Naive thymus-derived CD4-positive, alpha-beta T cell (primary cell): ENCODE measurements around the gene SF3B2. TPM values are rescaled to one million over a fixed set of nuclear protein-coding genes. Genes with fewer than 3 reads are reported as not detected.

Experiments used
- ATAC-seq: fragments of 150-1000 bp; cut with Tn5 transposase; 2 replicates; pipeline ENCODE4 v1.10.0; 2021; ENCODE audit warnings: mild to moderate bottlenecking, moderate library complexity
- CTCF ChIA-PET: fragments of 350-600 bp; sonication (Branson Sonifier 250); formaldehyde crosslinking; loops from one replicate; lab custom pipeline; 2021; ENCODE audit warnings: antibody characterized with exemption; lab: Charles Lee
- POLR2A ChIA-PET: fragments of 350-600 bp; sonication (Branson Sonifier 250); formaldehyde crosslinking; loops from one replicate; lab custom pipeline; 2021; ENCODE audit warnings: antibody characterized with exemption, inconsistent platforms; lab: Charles Lee
- DNase-seq, 9 donors: peaks; one replicate each; pipeline versions ENCODE4 v3.0.0 to v3.0.0-alpha.2; 2020 to 2022; ENCODE audit warnings: mixed read lengths in 1 of 9
- H3K27ac ChIP-seq: one replicate; pipeline ENCODE4 v1.7.0; 2013; ENCODE audit warnings: mild to moderate bottlenecking, low read depth, low read length, moderate library complexity
- H3K27me3 ChIP-seq, 2 donors: one replicate each; pipeline ENCODE4 v1.7.0; 2013; ENCODE audit warnings: low read length in 2 of 2, mild to moderate bottlenecking in 2 of 2, moderate library complexity in 2 of 2; ENCODE audit not compliant: control insufficient read depth in 2 of 2, insufficient read depth in 2 of 2
- H3K36me3 ChIP-seq, 3 experiments: 1 replicate in 2 of 3; 2 replicates in 1 of 3; pipeline ENCODE4 v1.7.0; 2013; ENCODE audit warnings: low read length in 3 of 3, mild to moderate bottlenecking in 3 of 3, moderate library complexity in 1 of 3; ENCODE audit not compliant: insufficient read depth in 3 of 3, control insufficient read depth in 2 of 3
- H3K4me1 ChIP-seq, 2 donors: one replicate each; pipeline ENCODE4 v1.7.0; 2013; ENCODE audit warnings: low read length in 2 of 2, mild to moderate bottlenecking in 2 of 2, moderate library complexity in 1 of 2; ENCODE audit not compliant: control insufficient read depth in 2 of 2, insufficient read depth in 2 of 2
- H3K4me3 ChIP-seq: 2 replicates; pipeline ENCODE4 v1.7.0; 2013; ENCODE audit warnings: mild to moderate bottlenecking, low read length
- H3K9me3 ChIP-seq, 3 experiments: 1 replicate in 2 of 3; 2 replicates in 1 of 3; pipeline ENCODE4 v1.7.0; 2013; ENCODE audit warnings: low read length in 3 of 3; ENCODE audit not compliant: control insufficient read depth in 2 of 3
- H3K27ac Mint-ChIP-seq, 9 donors: one replicate each; pipeline ENCODE4 v1.8.0; 2020 to 2022; ENCODE audit warnings: mixed read lengths in 9 of 9, mild to moderate bottlenecking in 8 of 9, moderate library complexity in 5 of 9, inconsistent platforms in 2 of 9
- H3K27me3 Mint-ChIP-seq, 5 donors: one replicate each; pipeline ENCODE4 v1.8.0; 2021 to 2022; ENCODE audit warnings: mixed read lengths in 5 of 5, mild to moderate bottlenecking in 1 of 5
- H3K36me3 Mint-ChIP-seq, 5 donors: one replicate each; pipeline ENCODE4 v1.8.0; 2020 to 2022; ENCODE audit warnings: mixed read lengths in 5 of 5, mild to moderate bottlenecking in 3 of 5, inconsistent platforms in 1 of 5
- H3K4me1 Mint-ChIP-seq, 7 donors: one replicate each; pipeline ENCODE4 v1.8.0; 2020 to 2022; ENCODE audit warnings: mixed read lengths in 7 of 7, mild to moderate bottlenecking in 3 of 7, inconsistent platforms in 1 of 7
- H3K4me3 Mint-ChIP-seq, 10 donors: one replicate each; pipeline ENCODE4 v1.8.0; 2020 to 2022; ENCODE audit warnings: mild to moderate bottlenecking in 10 of 10, mixed read lengths in 10 of 10, moderate library complexity in 6 of 10, inconsistent platforms in 2 of 10
- H3K9me3 Mint-ChIP-seq, 11 donors: one replicate each; pipeline ENCODE4 v1.8.0; 2020 to 2022; ENCODE audit warnings: mixed read lengths in 11 of 11, mild to moderate bottlenecking in 4 of 11, inconsistent platforms in 1 of 11, moderate library complexity in 1 of 11
- intact Hi-C, 2 donors: fragments of 100-400 bp; cut with micrococcal nuclease; formaldehyde crosslinking; loops; one replicate each; pipeline ENCODE4 v1.15.1; 2023
- polyA plus RNA-seq, 2 donors: library from polyadenylated mRNA; unstranded; fragments of 300-500 nt; fragmentation: Illumina TruSeq; gene quantifications; one replicate each; pipeline ENCODE4 v1.2.3, GENCODE V29; 2021
- total RNA-seq, 6 experiments: library from RNA in 5 of 6; stranded (reverse) in 5 of 6; gene quantifications; 1 replicate in 5 of 6; 2 replicates in 1 of 6; pipeline ENCODE4 v1.2.3 and lab custom pipeline; 2021 to 2026

Gene SF3B2
- total RNA-seq (100 to 1,000 TPM; 163 to 248 (median 206) TPM), polyA plus RNA-seq (100 to 1,000 TPM in 1 of 2 donors, 10 to 100 TPM in 1; 81.8 to 140 TPM), total RNA-seq (lab: John Stamatoyannopoulos, UW) (281 reads per million, percentile 96 among the genes with 10 or more reads in this experiment)

GRCh38 chr11:66051766-66052663, at the start of gene SF3B2:
TSS of gene SF3B2 (plus strand) at chr11:66052364. CDS start at chr11:66052385, 21 bp downstream.
- Mint-ChIP-seq H3K27ac (peak within 1 kb of the TSS; percentile 95 to 99 (median 98)), H3K27me3 (peaks cover 0 to 9% (median 0%) of the 10 kb centered on the region in 5 donors), H3K4me1 (peaks cover 17 to 44% (median 38%) of the 10 kb centered on the region in 7 donors), H3K4me3 (peak within 1 kb of the TSS; percentile 95 to 100 (median 98)), H3K36me3 (peaks cover under 1 to 28% (median 11%) of the 10 kb centered on the region in 5 donors), H3K9me3 (peaks cover 0 to 2% (median 0%) of the 10 kb centered on the region in 11 donors)
- Histone ChIP-seq H3K36me3 (peaks cover 12 to 39% (median 21%) of the 10 kb centered on the region in 3 experiments), H3K9me3 (no peaks in the 10 kb centered on the region), H3K27me3 (no peaks in the 10 kb centered on the region), H3K27ac (peak within 1 kb of the TSS; percentile 93), H3K4me1 (peaks cover 14 to 18% of the 10 kb centered on the region in 2 donors), H3K4me3 (peak within 1 kb of the TSS; percentile 88)
- CTCF ChIA-PET = interaction anchor here (0.5 to 5.7 kb wide), 8 partner anchors 8 to 192 kb away, joined by 3 to 36 read pairs (median 4); partner anchors contain the start of gene MUS81
- ATAC-seq (peak; percentile 99), DNase-seq (peak; percentile 81 to 94 (median 93))
- intact Hi-C loops = loop anchor here (1.0 to 10.0 kb wide), 11 partner anchors 49 to 482 kb away; partner anchors contain the start of genes BANF1 (in 2 of the 2), CFL1 (in 2 of the 2), EIF1AD (in 2 of the 2) and FIBP (in 1 of the 2)
- POLR2A ChIA-PET = interaction anchor here (0.6 to 3.8 kb wide), 21 partner anchors 11 to 917 kb away, joined by 3 to 37 read pairs (median 5); partner anchors contain the start of genes BANF1, CCDC85B, CFL1 and EIF1AD

- no peaks in the 10 kb centered on the region for H3K9me3 Mint-ChIP-seq
- Histone ChIP-seq H3K36me3 (peaks cover 5 to 66% (median 23%) of the 10 kb centered on the region in 3 experiments), H3K27ac (peak overlapping the region; percentile 92), H3K27me3 (no peaks in the 10 kb centered on the region), H3K4me3 (peak overlapping the region; percentile 100), H3K9me3 (no peaks in the 10 kb centered on the region), H3K4me1 (peaks cover 8 to 14% of the 10 kb centered on the region in 2 donors)
- H3K27me3 Mint-ChIP-seq = no peaks in the 10 kb centered on the region
- ChIA-PET POLR2A (interaction anchor here (0.7 to 1.6 kb wide), 23 partner anchors 8 to 431 kb away, joined by 3 to 54 read pairs (median 4); partner anchors contain the start of genes CCDC85B, FAM89B, FIBP and MUS81), CTCF (interaction anchor here (0.8 to 1.2 kb wide), 5 partner anchors 9 to 114 kb away, joined by 3 to 4 read pairs (median 4); partner anchors contain the start of genes CST6 and FIBP)
- ATAC-seq (peak; percentile 82), DNase-seq (peak in 1 of 9 donors; percentile 82)
- H3K4me1 Mint-ChIP-seq = peaks cover 21 to 54% (median 48%) of the 10 kb centered on the region in 7 donors
- H3K4me3 Mint-ChIP-seq = peak overlapping the region; percentile 97 to 100 (median 99)
- peaks cover 11 to 38% (median 14%) of the 10 kb centered on the region in 5 donors for H3K36me3 Mint-ChIP-seq
- intact Hi-C loops = loop anchor here (1.0 to 2.0 kb wide), 18 partner anchors 13 to 387 kb away; partner anchors contain the start of genes C11orf68 (in 2 of the 2), CFL1 (in 2 of the 2), DRAP1 (in 2 of the 2) and KAT5 (in 2 of the 2)
- H3K27ac Mint-ChIP-seq = peak overlapping the region; percentile 74 to 100 (median 98)
Measured at GRCh38 chr11:66002648-66003225, 49.4 kb upstream of the SF3B2 start.

- POLR2A ChIA-PET = interaction anchor here (0.7 to 1.6 kb wide), 11 partner anchors 49 to 388 kb away, joined by 3 to 54 read pairs (median 4); partner anchors contain the start of genes CCDC85B, MUS81, PCNX3 and SF3B2
- Histone ChIP-seq H3K9me3 (no peaks in the 10 kb centered on the region), H3K36me3 (peaks cover 2 to 61% (median 22%) of the 10 kb centered on the region in 3 experiments), H3K4me1 (peaks cover 8 to 14% of the 10 kb centered on the region in 2 donors), H3K27me3 (no peaks in the 10 kb centered on the region), H3K4me3 (peak overlapping the region; percentile 100), H3K27ac (peak overlapping the region; percentile 92)
- peak overlapping the region; percentile 83 to 100 (median 99) for H3K4me3 Mint-ChIP-seq
- H3K9me3 Mint-ChIP-seq = no peaks in the 10 kb centered on the region
- no peak for ATAC-seq
- H3K27me3 Mint-ChIP-seq = no peaks in the 10 kb centered on the region
- peaks cover 21 to 52% (median 45%) of the 10 kb centered on the region in 7 donors for H3K4me1 Mint-ChIP-seq
- no peak for DNase-seq
- CTCF ChIA-PET = interaction anchor here (1.1 kb wide), 1 partner anchor 65 kb away, joined by 3 read pairs; no protein-coding TSS in a partner anchor
- peaks cover 6 to 35% (median 10%) of the 10 kb centered on the region in 5 donors for H3K36me3 Mint-ChIP-seq
- intact Hi-C loops = loop anchor here (2.0 kb wide), 2 partner anchors 42 to 66 kb away; no protein-coding TSS in a partner anchor
- peak overlapping the region; percentile 80 to 100 (median 92) for H3K27ac Mint-ChIP-seq
Measured at GRCh38 chr11:66003291-66003690, 48.9 kb upstream of the SF3B2 start.

GRCh38 chr11:66004186-66004585, 48.0 kb upstream of the SF3B2 start:
- Mint-ChIP-seq H3K4me1 (peaks cover 21 to 51% (median 36%) of the 10 kb centered on the region in 7 donors), H3K9me3 (no peaks in the 10 kb centered on the region), H3K36me3 (peaks cover 3 to 26% (median 7%) of the 10 kb centered on the region in 5 donors), H3K27me3 (peaks cover 0 to 4% (median 0%) of the 10 kb centered on the region in 5 donors), H3K27ac (peak overlapping the region in 6 of 9 donors; percentile 46 to 96 (median 60)), H3K4me3 (peak overlapping the region in 8 of 10 donors; percentile 25 to 100 (median 64))
- no peak for ATAC-seq
- no peak overlapping the region for H3K4me3 ChIP-seq
- peaks cover 8 to 14% of the 10 kb centered on the region in 2 donors for H3K4me1 ChIP-seq
- H3K9me3 ChIP-seq = no peaks in the 10 kb centered on the region
- no peak overlapping the region for H3K27ac ChIP-seq
- intact Hi-C loops = no loop called here
- H3K36me3 ChIP-seq = peaks cover 0 to 52% (median 13%) of the 10 kb centered on the region in 3 experiments
- ChIA-PET CTCF (interaction anchor here (0.7 kb wide), 1 partner anchor 17 kb away, joined by 3 read pairs; no protein-coding TSS in a partner anchor), POLR2A (interaction anchor here (0.6 to 0.9 kb wide), 2 partner anchors 18 to 275 kb away, joined by 4 to 8 read pairs; no protein-coding TSS in a partner anchor)
- no peak for DNase-seq
- H3K27me3 ChIP-seq = no peaks in the 10 kb centered on the region

- ChIA-PET CTCF (no interaction called here), POLR2A (no interaction called here)
- Histone ChIP-seq H3K9me3 (no peaks in the 10 kb centered on the region), H3K4me3 (no peak overlapping the region), H3K36me3 (peaks cover 0 to 39% (median 0%) of the 10 kb centered on the region in 3 experiments), H3K27me3 (no peaks in the 10 kb centered on the region), H3K27ac (no peak overlapping the region), H3K4me1 (peaks cover 3 to 8% of the 10 kb centered on the region in 2 donors)
- Mint-ChIP-seq H3K9me3 (no peaks in the 10 kb centered on the region), H3K27ac (peak overlapping the region in 3 of 9 donors; percentile 20 to 57 (median 22)), H3K4me1 (peaks cover 14 to 29% (median 22%) of the 10 kb centered on the region in 7 donors), H3K36me3 (peaks cover 0 to 21% (median 6%) of the 10 kb centered on the region in 5 donors), H3K27me3 (peaks cover 0 to 16% (median 0%) of the 10 kb centered on the region in 5 donors), H3K4me3 (peak overlapping the region in 1 of 10 donors; percentile 57)
- DNase-seq (no peak), ATAC-seq (no peak)
- intact Hi-C loops = no loop called here
Measured at GRCh38 chr11:66006134-66006890, 45.9 kb upstream of the SF3B2 start.
